GM19324 (cell line): ENCODE measurements around the gene PDCD1LG2.
"Not testable (repeated sequence)": the region's sequence is repeated elsewhere in the genome, so short reads cannot be mapped to it uniquely, and the experiment has no call there.

Experiments used
- ATAC-seq: cut with Tn5 transposase; IDR thresholded peaks from one replicate; pipeline ENCODE4 v1.9.1; 2021; ENCODE audit warnings: mild to moderate bottlenecking, moderate library complexity; ENCODE audit not compliant: unreplicated experiment, low FRiP score

The PDCD1LG2 gene

GRCh38 chr9:5510360-5510931 lies at the start of gene PDCD1LG2:
PDCD1LG2 (plus strand) TSS chr9:5510531; CDS start chr9:5522547, 12,016 bp downstream.
- peak; percentile 48 for ATAC-seq

GRCh38 chr9:5464831-5465330 lies 45.5 kb upstream of the PDCD1LG2 start:
- ATAC-seq: not testable (repeated sequence)

- ATAC-seq: no peak
These were observed 44.3 kb upstream of the PDCD1LG2 start for GRCh38 chr9:5466005-5466404.

GRCh38 chr9:5466766-5467165 lies 43.6 kb upstream of the PDCD1LG2 start:
- ATAC-seq: no peak

GRCh38 chr9:5468850-5469249 lies 41.5 kb upstream of the PDCD1LG2 start:
- ATAC-seq: no peak

GRCh38 chr9:5470122-5470521 lies 40.2 kb upstream of the PDCD1LG2 start:
- no peak for ATAC-seq

GRCh38 chr9:5470816-5471215 lies 39.5 kb upstream of the PDCD1LG2 start:
- ATAC-seq: no peak

- not testable (repeated sequence) for ATAC-seq
These were observed 34.7 kb upstream of the PDCD1LG2 start for GRCh38 chr9:5475611-5476010.

GRCh38 chr9:5478206-5478605 lies 32.1 kb upstream of the PDCD1LG2 start:
- no peak for ATAC-seq

GRCh38 chr9:5479994-5480694 lies 30.2 kb upstream of the PDCD1LG2 start:
- no peak for ATAC-seq

- ATAC-seq: no peak
These were observed 29.4 kb upstream of the PDCD1LG2 start for GRCh38 chr9:5480919-5481318.

- ATAC-seq: no peak
These were observed 28.9 kb upstream of the PDCD1LG2 start for GRCh38 chr9:5481322-5482040.

- ATAC-seq: no peak
These were observed 28.1 kb upstream of the PDCD1LG2 start for GRCh38 chr9:5482194-5482593.

- ATAC-seq: no peak
These were observed 27.0 kb upstream of the PDCD1LG2 start for GRCh38 chr9:5483306-5483705.

- ATAC-seq: no peak
These were observed 24.8 kb upstream of the PDCD1LG2 start for GRCh38 chr9:5485378-5486085.

- ATAC-seq: no peak
These were observed 23.3 kb upstream of the PDCD1LG2 start for GRCh38 chr9:5486988-5487387.

GRCh38 chr9:5488221-5489008 lies 21.9 kb upstream of the PDCD1LG2 start:
- ATAC-seq: no peak

GRCh38 chr9:5489630-5490490 lies 20.5 kb upstream of the PDCD1LG2 start:
- ATAC-seq: no peak
